ENCODE data around the gene CDK11A.
"Not testable (repeated sequence)": the region's sequence is repeated elsewhere in the genome, so short reads cannot be mapped to it uniquely, and the experiment has no call there.

- TF ChIP-seq CTCF (optimal IDR thresholded peaks at IDR 0.05 in 1 of 3, IDR thresholded peaks at IDR 0.05 in 1 of 3, conservative IDR thresholded peaks at IDR 0.05 in 1 of 3; ENCODE audit: extremely low read depth in 1 of 3, insufficient read depth in 2 of 3, low read length in 3 of 3); EZH2 (IDR thresholded peaks at IDR 0.05; ENCODE audit: low read length): not testable (repeated sequence)
These were observed 4.3 kb upstream of the CDK11A start for GRCh38 chr1:1728308-1729005.
